AG04449 (cell line): ENCODE data around the gene KCNJ6.

Source experiments
- CTCF ChIA-PET: fragments of 350-600 bp; formaldehyde crosslinking; extraction: SDS; loops from one replicate; lab custom pipeline; 2021; ENCODE audit warnings: antibody characterized with exemption; lab: Yijun Ruan, JAX
- POLR2A ChIA-PET: fragments of 400-600, 350-600 bp; formaldehyde crosslinking; extraction: SDS; loops from one replicate; lab custom pipeline; 2020; ENCODE audit warnings: antibody characterized with exemption, inconsistent platforms; lab: Yijun Ruan, JAX
- DNase-seq: peaks from one replicate; pipeline ENCODE4 v3.0.0-alpha.2; 2010; ENCODE audit warnings: low read depth, low spot score
- H3K4me3 ChIP-seq: 2 replicates; pipeline ENCODE4 v1.5.1; 2011; ENCODE audit warnings: low read depth, mild to moderate bottlenecking, control low read depth, low read length
- CTCF ChIP-seq: IDR thresholded peaks from one replicate; pipeline ENCODE4 v1.5.1; 2011; ENCODE audit warnings: mild to moderate bottlenecking, moderate library complexity, low read length, control low read depth, inconsistent platforms; ENCODE audit not compliant: insufficient read depth; ENCODE audit errors: missing control alignments

KCNJ6 gene

GRCh38 chr21:37845535-37845934 lies 70.7 kb downstream of the KCNJ6 start:
- no peak for TF ChIP-seq CTCF
- H3K4me3 ChIP-seq = no peak overlapping the region
- CTCF ChIA-PET = interaction anchor here (1.0 kb wide), 1 partner anchor 133 kb away, joined by 3 read pairs; no protein-coding TSS in a partner anchor
- no peak for DNase-seq
- POLR2A ChIA-PET = no interaction called here

- ChIA-PET POLR2A (no interaction called here), CTCF (interaction anchor here (1.0 to 1.4 kb wide), 5 partner anchors 9 to 132 kb away, joined by 3 to 5 read pairs (median 3); no protein-coding TSS in a partner anchor)
- no peak for TF ChIP-seq CTCF
Measured at GRCh38 chr21:37843191-37843590, 73.1 kb downstream of the KCNJ6 start.

DNA sequence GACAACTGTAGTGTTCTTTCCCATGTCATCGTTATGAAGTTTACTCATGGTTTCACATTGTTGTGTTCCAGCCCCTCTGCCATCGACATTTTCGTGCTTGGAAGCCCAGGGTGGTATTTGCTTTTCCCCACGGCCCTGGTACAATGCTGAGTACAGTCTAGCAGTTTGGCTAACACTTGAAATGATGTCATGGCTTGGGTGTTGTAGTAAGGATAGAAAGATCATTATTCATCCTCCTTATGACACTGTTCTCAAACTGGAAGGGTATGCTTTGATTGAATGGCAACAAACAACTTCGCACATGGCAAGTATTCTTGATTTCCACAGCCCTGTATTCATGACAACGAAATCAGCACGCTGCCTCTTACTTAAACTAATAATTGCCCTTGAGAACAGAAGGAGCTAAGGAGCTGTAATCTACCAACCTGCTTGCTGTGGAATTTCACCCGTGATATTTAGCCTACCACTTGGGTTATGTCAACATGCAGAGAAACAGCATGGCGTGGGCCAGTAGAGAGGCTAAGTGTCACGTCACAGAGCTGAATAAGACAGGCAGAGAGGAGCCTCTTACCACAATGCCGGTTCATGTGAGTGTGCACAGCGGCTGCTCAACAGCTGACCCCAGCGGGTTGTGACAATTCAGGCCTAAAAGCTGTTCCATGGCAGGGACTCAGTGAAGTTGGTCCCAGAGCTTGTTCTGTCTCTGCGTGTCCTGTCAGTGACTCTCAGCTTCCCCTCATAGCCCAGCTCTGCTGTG lies 73.9 kb downstream of the KCNJ6 start:
- H3K4me3 ChIP-seq = no peak overlapping the region
- DNase-seq = no peak
- no peak for TF ChIP-seq CTCF
- POLR2A ChIA-PET = interaction anchor here (0.7 kb wide), 1 partner anchor 27 kb away, joined by 3 read pairs; no protein-coding TSS in a partner anchor
- CTCF ChIA-PET = interaction anchor here (1.0 to 1.2 kb wide), 3 partner anchors 8 to 131 kb away, joined by 3 read pairs; no protein-coding TSS in a partner anchor

More at GRCh38 chr21:37843191-37843590, 73.1 kb downstream of the KCNJ6 start:
- DNase-seq = no peak
- H3K4me3 ChIP-seq = no peak overlapping the region

GRCh38 chr21:37837381-37837780 lies 78.9 kb downstream of the KCNJ6 start:
- ChIA-PET CTCF (no interaction called here), POLR2A (no interaction called here)
- no peak overlapping the region for H3K4me3 ChIP-seq
- DNase-seq = no peak
- no peak for TF ChIP-seq CTCF

DNA sequence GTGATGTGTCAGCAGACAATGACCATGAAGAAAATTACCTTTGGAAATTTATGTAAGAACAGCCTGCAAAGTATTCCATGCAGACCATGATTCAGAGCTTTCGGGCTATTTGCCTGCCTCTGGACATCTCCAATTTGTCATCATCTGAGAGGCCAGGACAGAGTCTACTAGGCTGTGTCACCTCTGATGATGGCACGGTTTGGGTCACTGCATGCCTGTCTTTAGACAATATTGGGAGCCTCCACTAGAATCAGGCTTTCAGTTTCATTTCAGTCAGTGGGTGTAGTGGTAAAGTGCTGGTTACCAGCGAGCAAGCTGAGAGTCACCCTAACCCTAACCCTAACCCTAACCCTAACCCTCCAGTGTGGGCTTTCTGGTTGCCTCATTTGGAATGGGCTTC lies 80.8 kb downstream of the KCNJ6 start:
- CTCF ChIA-PET = no interaction called here
- TF ChIP-seq CTCF = no peak
- POLR2A ChIA-PET = no interaction called here
- no peak overlapping the region for H3K4me3 ChIP-seq
- DNase-seq = no peak

GRCh38 chr21:37833301-37833700 lies 83.0 kb downstream of the KCNJ6 start:
- POLR2A ChIA-PET = no interaction called here
- H3K4me3 ChIP-seq = no peak overlapping the region
- CTCF ChIA-PET = interaction anchor here (1.2 kb wide), 1 partner anchor 10 kb away, joined by 3 read pairs; no protein-coding TSS in a partner anchor
- no peak for DNase-seq
- no peak for TF ChIP-seq CTCF
